ENCODE data around the gene HSPG2. TPM values are rescaled to one million over a fixed set of nuclear protein-coding genes. Genes with fewer than 3 reads are reported as not detected.
A peak's percentile ranks its signal among the peaks of the same experiment; 100 is the strongest.

The HSPG2 gene
- total and polyA plus RNA-seq, 9 of the 15 experiments (the other 6 are each of a cell fraction or from before 2014, with no cell fraction given): 0.14 to 160 (median 15.7) TPM

DNA sequence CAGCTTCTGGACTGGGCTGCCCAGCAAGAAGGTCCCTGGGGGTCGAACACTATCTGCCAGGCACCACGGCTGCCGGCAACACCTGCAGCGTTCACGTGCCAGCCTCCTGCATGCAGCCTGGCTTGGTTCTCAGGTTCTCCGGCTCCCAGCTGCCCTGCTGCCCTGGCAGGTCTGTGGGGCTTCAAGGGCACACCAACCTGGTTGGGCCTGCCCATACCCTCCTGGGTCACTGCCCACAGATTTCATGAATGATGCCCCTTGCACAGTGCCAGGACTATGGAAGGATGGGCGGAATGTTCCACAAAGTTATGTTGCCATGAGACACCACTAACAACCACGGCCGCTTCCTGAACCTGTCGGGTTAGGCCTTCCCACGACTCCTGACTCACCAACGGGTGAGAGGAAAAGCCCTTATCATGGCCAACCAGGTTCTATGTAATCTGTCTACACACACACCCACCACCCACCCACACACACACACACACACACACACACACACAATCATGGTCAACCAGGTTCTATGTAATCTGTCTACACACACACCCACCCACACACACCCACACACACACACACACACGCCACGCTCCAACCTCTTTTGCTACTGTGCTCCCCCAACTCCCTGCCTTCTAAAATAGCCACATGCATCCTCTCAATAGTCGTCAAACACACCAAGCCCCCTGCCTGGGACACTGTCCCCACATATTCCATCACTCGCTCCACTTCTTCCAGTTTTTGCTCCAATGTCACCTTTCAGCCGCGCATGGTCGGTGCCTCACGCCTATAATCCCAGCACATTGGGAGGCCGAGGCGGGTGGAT, 32.2 kb downstream of the HSPG2 start (continued):
- TF ChIP-seq MEF2D (tag; conservative IDR thresholded peaks at IDR 0.05; ENCODE audit: low read depth) (peak; percentile 99), FIP1L1 (IDR thresholded peaks at IDR 0.05; ENCODE audit: low read depth, low read length, poor library complexity, severe bottlenecking) (no peak), HMG20B (CRISPR knock-in tag; IDR thresholded peaks at IDR 0.05) (no peak), ZNF764 (CRISPR knock-in tag; IDR thresholded peaks at IDR 0.05; ENCODE audit: low read depth) (peak; percentile 9; the same call in 1 of the 2 replicates), ZNF79 (CRISPR knock-in tag; IDR thresholded peaks at IDR 0.05; ENCODE audit: low read depth) (0 out of 2 replicates have a peak, but pooled peaks have one; percentile 4), RBM22 (IDR thresholded peaks at IDR 0.05; ENCODE audit: low read depth, low read length, poor library complexity, severe bottlenecking) (no peak), NFE2 (IDR thresholded peaks at IDR 0.05; ENCODE audit: low read depth) (peak; percentile 86), CEBPB (tag; IDR thresholded peaks at IDR 0.05) (peak; percentile 49), RAD21 (CRISPR knock-in tag; conservative IDR thresholded peaks at IDR 0.05 in 1 of 2, IDR thresholded peaks at IDR 0.05 in 1 of 2) (peak; percentile 33 to 51; a peak in 3 of 4 replicates), PCBP2 (IDR thresholded peaks at IDR 0.05; ENCODE audit: low read depth, low read length, poor library complexity, severe bottlenecking) (no peak), TCFL5 (CRISPR knock-in tag; conservative IDR thresholded peaks at IDR 0.05) (0 out of 2 replicates have a peak, but pooled peaks have one; percentile 7), POLR2G (IDR thresholded peaks at IDR 0.05; ENCODE audit: low read depth, low read length) (peak; percentile 17), MCM2 (IDR thresholded peaks at IDR 0.05; ENCODE audit: low read depth) (no peak), HIVEP1 (CRISPR knock-in tag; IDR thresholded peaks at IDR 0.05) (no peak; the same call in 1 of the 2 replicates)
- TF ChIP-seq, protein P1, sequence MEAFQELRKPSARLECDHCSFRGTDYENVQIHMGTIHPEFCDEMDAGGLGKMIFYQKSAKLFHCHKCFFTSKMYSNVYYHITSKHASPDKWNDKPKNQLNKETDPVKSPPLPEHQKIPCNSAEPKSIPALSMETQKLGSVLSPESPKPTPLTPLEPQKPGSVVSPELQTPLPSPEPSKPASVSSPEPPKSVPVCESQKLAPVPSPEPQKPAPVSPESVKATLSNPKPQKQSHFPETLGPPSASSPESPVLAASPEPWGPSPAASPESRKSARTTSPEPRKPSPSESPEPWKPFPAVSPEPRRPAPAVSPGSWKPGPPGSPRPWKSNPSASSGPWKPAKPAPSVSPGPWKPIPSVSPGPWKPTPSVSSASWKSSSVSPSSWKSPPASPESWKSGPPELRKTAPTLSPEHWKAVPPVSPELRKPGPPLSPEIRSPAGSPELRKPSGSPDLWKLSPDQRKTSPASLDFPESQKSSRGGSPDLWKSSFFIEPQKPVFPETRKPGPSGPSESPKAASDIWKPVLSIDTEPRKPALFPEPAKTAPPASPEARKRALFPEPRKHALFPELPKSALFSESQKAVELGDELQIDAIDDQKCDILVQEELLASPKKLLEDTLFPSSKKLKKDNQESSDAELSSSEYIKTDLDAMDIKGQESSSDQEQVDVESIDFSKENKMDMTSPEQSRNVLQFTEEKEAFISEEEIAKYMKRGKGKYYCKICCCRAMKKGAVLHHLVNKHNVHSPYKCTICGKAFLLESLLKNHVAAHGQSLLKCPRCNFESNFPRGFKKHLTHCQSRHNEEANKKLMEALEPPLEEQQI (IDR thresholded peaks at IDR 0.05): peak; percentile 99
- TF ChIP-seq, protein P2, sequence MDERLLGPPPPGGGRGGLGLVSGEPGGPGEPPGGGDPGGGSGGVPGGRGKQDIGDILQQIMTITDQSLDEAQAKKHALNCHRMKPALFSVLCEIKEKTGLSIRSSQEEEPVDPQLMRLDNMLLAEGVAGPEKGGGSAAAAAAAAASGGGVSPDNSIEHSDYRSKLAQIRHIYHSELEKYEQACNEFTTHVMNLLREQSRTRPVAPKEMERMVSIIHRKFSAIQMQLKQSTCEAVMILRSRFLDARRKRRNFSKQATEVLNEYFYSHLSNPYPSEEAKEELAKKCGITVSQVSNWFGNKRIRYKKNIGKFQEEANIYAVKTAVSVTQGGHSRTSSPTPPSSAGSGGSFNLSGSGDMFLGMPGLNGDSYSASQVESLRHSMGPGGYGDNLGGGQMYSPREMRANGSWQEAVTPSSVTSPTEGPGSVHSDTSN (CRISPR knock-in tag; IDR thresholded peaks at IDR 0.05; ENCODE audit: low read depth): no peak
- TF ChIP-seq, protein P2 (tag; conservative IDR thresholded peaks at IDR 0.05; ENCODE audit: low read depth): peak; percentile 91
- TF ChIP-seq, protein P3, sequence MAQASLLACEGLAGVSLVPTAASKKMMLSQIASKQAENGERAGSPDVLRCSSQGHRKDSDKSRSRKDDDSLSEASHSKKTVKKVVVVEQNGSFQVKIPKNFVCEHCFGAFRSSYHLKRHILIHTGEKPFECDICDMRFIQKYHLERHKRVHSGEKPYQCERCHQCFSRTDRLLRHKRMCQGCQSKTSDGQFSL (CRISPR knock-in tag; IDR thresholded peaks at IDR 0.05): peak; percentile 90; the same call in 1 of the 2 replicates
- TF ChIP-seq, protein P3 (tag; IDR thresholded peaks at IDR 0.05): peak in 1 of 2 experiments; percentile 83; a peak in 3 of 4 replicates
- TF ChIP-seq, protein P4, sequence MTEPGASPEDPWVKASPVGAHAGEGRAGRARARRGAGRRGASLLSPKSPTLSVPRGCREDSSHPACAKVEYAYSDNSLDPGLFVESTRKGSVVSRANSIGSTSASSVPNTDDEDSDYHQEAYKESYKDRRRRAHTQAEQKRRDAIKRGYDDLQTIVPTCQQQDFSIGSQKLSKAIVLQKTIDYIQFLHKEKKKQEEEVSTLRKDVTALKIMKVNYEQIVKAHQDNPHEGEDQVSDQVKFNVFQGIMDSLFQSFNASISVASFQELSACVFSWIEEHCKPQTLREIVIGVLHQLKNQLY (CRISPR knock-in tag; conservative IDR thresholded peaks at IDR 0.05): peak in 1 of 2 experiments; percentile 86; a peak in 1 of 4 replicates
